Measurements from ENCODE around the gene PMF1.
"Not testable (repeated sequence)": the region's sequence is repeated elsewhere in the genome, so short reads cannot be mapped to it uniquely, and the experiment has no call there.

PMF1 gene

GRCh38 chr1:156196445-156196844, 16.4 kb upstream of the PMF1 start:
- DNase-seq (ENCODE audit: low read depth) = no peak

- DNase-seq (ENCODE audit: low read depth) = no peak
These were observed 13.9 kb upstream of the PMF1 start for GRCh38 chr1:156198831-156199349.

GRCh38 chr1:156200044-156200443, 12.8 kb upstream of the PMF1 start:
- no peak for DNase-seq (ENCODE audit: low read depth)

GRCh38 chr1:156203331-156203730, 9.5 kb upstream of the PMF1 start:
- no peak for DNase-seq (ENCODE audit: low read depth)

GRCh38 chr1:156204686-156205085, 8.1 kb upstream of the PMF1 start:
- DNase-seq (ENCODE audit: low read depth) = no peak

GRCh38 chr1:156211243-156211642, 1.6 kb upstream of the PMF1 start:
- no peak for DNase-seq (ENCODE audit: low read depth)

GRCh38 chr1:156212130-156212529, 677 bp upstream of the PMF1 start:
- no peak for DNase-seq (ENCODE audit: low read depth)

- DNase-seq (ENCODE audit: low read depth) = no peak
These were observed 798 bp downstream of the PMF1 start for GRCh38 chr1:156213644-156213966.

GRCh38 chr1:156214024-156214748, 1.4 kb downstream of the PMF1 start:
- no peak for DNase-seq (ENCODE audit: low read depth)

- DNase-seq (ENCODE audit: low read depth) = not testable (repeated sequence)
These were observed 3.7 kb downstream of the PMF1 start for GRCh38 chr1:156216361-156217086.

- no peak for DNase-seq (ENCODE audit: low read depth)
These were observed 5.1 kb downstream of the PMF1 start for GRCh38 chr1:156217871-156218270.

GRCh38 chr1:156220226-156220625, 7.4 kb downstream of the PMF1 start:
- no peak for DNase-seq (ENCODE audit: low read depth)

- no peak for DNase-seq (ENCODE audit: low read depth)
These were observed 9.3 kb downstream of the PMF1 start for GRCh38 chr1:156221986-156222692.

- DNase-seq (ENCODE audit: low read depth) = no peak
These were observed 12.8 kb downstream of the PMF1 start for GRCh38 chr1:156225677-156226014.

GRCh38 chr1:156226116-156226538, 13.3 kb downstream of the PMF1 start:
- DNase-seq (ENCODE audit: low read depth) = no peak

- no peak for DNase-seq (ENCODE audit: low read depth)
These were observed 14.0 kb downstream of the PMF1 start for GRCh38 chr1:156226782-156227181.

GRCh38 chr1:156228501-156228900, 15.7 kb downstream of the PMF1 start:
- no peak for DNase-seq (ENCODE audit: low read depth)

- DNase-seq (ENCODE audit: low read depth) = no peak
These were observed 17.1 kb downstream of the PMF1 start for GRCh38 chr1:156229809-156230472.

GRCh38 chr1:156230473-156230837, 17.6 kb downstream of the PMF1 start:
- DNase-seq (ENCODE audit: low read depth) = no peak

GRCh38 chr1:156232201-156232894, 19.5 kb downstream of the PMF1 start:
- no peak for DNase-seq (ENCODE audit: low read depth)

GRCh38 chr1:156233426-156234127, 20.8 kb downstream of the PMF1 start:
- peak; percentile 65 for DNase-seq (ENCODE audit: low read depth)

Measured in GM04504 (cell line).